HUDEP-2 (cell line): Measurements from ENCODE around the gene FCHO1.

ENCODE experiments used
- DNase-seq, 76 experiments: peaks; one replicate each; lab custom pipeline; 2025; ENCODE audit not compliant: unreplicated experiment in 76 of 76; lab: John Stamatoyannopoulos, UW

The FCHO1 gene

DNA sequence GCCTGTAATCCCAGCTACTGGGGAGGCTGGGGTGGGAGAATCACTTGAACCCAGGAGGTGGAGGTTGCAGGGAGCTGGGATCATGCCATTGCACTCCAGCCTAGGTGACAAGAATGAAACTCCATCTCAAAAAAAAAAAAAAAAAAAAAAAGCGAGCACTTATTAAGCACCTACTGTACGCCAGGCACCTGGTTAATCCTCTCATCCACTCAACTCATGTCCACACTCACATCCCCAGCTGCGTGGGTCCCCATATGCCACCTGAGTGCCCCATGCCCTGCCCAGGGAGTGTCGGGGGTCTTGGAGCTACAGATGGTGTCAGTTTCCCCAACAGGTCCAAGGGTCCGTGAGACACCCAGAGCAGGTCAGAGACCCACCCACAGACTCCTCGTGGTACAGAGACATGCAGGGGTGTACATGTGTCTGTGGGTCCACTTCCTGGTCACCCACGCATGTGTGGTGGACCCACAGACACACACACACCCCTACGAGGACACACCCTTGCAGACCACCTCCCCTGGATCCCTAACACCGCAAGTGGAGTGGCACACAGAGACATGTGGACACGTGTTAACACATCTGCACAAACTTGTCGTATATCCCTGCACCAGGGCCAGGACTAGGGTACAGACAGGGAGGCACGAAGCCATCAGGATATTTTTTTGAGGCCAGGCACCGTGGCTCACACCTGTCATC lies 66.5 kb downstream of the FCHO1 start:
- no peak for DNase-seq

GRCh38 chr19:17821190-17821589 lies 69.9 kb downstream of the FCHO1 start, which contains the start of gene INSL3:
Gene INSL3 (minus strand): TSS chr19:17821519. CDS start chr19:17821506, 13 bp downstream.
- no peak for DNase-seq

DNA sequence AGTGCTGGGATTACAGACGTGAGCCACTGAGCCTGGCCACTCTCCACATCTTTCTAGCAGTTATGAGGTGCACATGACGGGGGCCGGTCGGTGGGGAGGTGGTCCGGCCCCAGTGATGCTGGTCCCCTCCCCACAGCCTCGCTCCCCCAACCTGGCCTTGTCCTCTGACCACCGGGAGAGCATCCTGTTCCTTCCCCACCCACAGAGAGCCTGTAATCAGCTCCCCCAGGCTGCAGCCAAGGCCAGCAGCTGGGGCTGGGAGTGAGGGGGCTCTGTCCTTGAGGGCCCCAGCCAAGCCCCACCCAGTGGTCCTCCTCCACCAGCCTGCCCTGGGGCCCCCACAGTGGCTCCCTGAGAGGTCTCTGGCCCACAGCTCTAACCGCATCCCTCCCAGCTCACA lies 73.1 kb downstream of the FCHO1 start:
- no peak for DNase-seq

DNA sequence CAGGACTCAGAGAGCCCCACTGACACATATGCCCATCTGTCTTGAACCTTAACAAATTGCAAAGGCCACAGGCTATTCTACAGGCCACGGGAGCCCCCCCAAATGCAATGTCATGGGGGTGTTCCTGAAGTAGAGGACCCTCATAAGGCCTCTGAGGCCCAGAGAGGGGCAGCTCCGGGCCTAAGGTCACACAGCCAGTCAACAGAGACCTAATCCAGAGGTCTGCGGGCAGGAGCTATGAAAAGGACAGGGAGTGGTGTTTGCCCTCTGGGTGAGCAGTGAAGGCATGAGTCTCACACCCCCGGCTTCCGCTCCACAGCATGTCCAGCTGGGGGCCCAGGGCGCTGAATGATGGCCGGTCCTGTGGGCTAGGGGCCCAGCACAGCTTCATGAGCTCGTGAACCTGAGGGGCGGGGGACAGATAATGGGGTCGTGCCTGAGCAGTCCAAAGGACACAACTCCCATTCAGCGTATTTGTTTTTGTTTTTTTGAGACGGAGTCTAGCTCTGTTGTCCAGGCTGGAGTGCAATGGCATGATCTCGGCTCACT lies 75.3 kb downstream of the FCHO1 start:
- DNase-seq, result no peak

DNA sequence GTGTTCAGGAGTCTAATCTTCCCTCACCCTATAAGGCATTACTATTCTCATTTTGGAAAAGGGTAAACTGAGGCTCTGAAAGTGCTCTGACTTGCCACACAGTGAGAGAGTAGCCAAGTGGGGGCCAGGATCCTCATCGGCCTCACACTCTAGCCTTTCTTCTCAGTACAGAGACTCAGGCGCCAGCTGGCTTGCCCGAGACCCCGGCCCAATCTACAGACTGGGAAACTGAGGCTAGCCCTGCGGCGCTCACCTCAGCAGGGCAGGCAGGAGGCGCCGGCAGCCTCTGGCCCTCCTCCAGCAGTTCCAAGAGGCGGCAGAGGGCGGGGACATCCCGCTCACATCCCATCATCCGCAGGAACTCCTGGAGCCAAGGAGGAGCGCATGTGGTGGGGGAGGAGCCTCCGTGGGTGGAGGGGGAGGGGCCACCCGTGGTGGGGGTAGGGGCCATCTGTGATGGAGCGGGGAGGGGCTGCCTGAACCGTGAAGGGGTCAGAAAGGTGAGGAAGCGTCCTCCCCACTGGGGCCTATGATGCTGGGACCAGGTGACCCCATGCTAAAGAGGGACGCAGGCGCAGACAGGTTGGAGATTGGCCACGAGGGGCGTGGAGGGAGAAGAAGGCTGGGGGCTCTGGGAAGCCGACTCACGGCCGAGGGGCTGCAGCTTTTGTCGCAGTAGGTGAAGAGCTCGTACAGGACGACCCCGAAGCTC lies 78.7 kb downstream of the FCHO1 start:
- no peak for DNase-seq

DNA sequence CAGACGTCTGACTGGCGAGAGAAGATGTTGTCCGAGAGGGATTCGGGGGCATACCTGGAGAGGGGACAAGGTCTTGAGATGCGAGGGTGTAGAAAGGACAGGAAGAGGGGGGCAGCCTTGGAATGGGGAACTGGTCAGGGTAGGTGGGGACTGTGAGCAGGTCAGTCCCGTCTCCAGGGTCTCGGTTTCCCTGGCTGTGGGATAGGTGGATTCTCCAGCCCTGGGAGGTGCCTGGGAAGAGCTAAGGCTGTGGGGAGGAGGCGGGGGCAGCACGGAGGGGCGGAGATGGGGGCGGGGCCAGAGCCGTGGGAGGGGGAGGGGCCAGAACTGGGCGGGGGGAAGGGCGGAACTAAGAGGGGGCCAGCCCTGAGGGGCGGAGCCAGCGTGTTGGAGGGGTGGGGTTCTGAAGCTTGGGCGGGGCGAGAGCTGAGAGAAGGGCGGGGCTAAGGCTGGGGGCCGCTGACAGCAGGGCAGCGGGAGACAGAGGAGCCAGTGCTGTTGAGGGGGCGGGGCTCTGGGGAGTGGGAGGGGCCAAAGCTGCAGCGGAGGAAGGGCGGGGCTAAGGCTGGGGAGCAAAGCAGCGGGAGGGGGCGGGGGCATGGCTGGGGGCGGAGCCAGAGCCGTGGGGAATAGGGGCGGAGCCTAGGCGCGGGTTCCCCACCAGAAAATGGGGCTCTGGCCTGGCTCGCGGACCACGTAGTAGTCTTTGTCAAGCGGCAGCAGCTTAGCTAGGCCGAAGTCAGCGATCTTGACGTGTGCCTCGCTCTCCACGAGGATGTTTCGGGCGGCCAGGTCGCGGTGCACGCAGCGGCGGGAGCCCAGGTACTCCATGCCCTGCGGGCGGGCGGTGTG lies 79.5 kb downstream of the FCHO1 start:
- peak in 18 of 76 experiments; percentile 9 to 34 (median 18) for DNase-seq

GRCh38 chr19:17831419-17831888 lies 80.2 kb downstream of the FCHO1 start:
- no peak for DNase-seq

DNA sequence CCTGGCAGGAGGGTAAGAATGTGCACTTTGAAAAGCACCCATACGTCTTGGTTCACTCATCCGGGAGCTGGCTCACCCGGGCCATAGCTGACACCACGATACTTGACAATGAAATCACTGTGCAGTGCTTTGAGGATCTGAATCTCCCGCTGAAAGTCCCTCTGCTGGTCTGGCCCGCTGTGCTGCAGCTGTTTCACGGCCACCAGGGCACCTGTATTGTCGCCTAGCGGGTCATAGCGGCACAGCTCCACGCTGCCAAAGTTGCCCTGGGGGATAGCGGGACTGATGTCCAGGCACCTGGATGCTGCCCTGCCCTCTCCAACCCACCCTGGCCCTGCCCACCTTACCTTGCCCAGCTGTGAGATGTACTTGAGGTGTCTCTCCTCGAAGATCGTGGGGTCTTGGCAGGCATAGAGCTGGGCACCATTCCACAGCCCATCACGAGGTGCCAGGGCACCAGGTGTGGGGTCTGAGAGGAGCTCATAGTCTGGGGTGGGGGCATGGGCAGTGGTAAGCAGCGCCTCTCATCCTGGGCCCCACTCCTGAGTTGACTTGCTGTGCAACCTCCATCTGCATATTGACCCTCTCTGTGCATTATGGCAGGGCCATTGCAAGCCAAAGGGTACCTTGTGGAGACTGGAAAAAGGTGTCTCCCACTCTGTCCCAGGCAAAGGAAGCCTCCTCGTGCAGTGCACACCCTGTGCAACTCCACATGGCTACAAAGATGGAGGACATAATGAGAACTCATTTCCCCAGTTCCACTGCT lies 81.3 kb downstream of the FCHO1 start:
- DNase-seq, result no peak

DNA sequence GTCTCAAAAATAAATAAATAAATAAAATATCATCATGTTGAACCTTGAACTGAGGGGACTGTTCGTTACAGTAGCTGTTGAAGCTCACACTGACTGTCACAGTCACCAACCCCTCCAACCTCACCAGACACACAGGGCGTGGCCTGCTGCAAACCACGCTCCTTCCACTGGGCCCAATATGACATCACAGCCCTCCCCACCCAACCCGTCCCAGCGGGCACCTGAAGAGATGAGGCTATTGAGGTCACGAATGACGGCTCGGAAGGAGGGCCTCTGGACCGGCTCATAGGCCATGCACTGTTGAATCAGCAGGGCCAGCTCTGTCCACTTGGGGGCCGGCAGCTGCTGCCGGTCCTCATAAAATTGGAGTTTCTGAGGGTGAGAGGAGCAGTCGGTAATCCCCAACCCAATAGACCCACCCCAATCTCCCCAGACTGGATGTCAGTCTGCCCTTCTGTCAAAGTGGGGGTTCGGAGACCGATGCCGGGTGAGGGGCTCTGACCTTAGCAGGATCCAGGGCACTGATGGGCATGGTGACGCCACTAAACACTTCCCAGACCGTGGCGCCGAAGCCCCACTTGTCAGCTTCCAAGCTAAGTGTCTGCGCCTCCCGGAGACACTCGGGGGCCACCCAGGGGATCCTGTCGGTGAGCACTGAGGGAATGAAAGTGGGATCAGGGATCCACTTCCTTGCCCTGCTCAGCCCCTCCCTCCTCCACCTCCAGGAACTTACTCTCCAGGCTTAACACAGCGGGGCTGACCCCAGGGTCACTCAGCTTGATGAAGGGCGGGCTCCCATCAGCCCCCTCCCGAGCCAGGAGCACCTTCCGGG lies 83.3 kb downstream of the FCHO1 start:
- DNase-seq, result peak in 1 of 76 experiments; percentile 12

DNA sequence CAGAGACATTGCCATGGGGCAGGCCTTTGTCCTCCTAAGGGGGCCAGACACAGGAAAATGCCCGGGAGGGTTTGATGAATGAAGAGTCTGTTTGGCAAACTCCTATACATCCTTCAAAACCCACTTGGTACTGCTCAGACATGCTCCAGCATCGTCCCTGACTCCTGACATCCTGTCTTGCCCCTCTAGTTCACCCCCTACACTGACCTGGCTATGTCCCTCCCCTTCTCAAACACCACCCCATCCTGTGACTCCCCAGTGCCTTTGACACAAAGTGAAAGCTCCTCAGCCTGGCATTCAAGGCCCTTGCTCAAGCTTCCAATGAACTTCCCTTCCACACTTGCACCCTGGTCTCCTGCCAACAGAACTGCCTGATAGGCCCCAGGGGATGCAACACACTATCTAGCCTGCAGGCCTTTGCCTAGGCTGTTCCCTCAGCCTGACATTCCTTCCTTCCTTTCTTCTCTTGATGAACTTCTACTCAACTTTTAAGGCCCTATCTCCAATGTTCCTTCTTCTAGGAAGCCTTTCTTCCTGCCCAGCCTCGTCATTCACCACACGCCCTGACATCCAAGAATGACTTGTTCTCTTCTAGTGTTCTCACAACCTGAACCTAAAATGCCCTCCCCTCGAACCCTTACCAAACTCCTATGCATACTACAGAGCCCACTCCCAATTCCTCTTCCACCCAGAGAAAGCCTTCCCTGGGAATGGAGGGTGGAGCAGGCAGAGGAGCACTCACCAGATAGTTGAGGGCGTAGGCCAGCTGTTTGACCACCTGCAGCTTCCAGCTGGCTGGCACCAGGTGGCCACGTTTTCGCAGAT lies 84.1 kb downstream of the FCHO1 start:
- peak in 3 of 76 experiments; percentile 2 to 9 (median 4) for DNase-seq

DNA sequence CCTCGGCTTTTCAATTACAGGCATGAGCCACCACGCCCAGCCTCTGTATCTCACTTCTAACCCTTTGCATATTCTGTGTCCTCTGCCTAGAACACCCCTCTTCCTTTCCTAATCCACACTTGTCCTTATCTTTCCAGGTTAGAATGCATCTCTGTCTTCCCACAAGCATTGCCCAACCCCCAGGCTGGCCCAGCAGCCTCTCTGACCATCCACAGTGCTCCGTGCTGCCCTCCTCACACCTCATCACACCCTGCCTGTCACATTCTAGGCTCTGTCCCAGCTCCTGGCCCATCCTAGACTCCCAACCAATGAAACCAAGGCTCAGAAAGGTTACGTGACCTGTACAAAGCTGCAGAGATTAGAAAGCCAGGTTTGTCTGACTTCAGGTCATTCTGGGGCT lies 85.3 kb downstream of the FCHO1 start:
- no peak for DNase-seq

- no peak for DNase-seq
Observed at GRCh38 chr19:17837972-17838371, 86.7 kb downstream of the FCHO1 start.
